ENCODE results near the gene ANXA11.
A peak's percentile ranks its signal among the peaks of the same experiment; 100 is the strongest.
"Not testable (repeated sequence)": the region's sequence is repeated elsewhere in the genome, so short reads cannot be mapped to it uniquely, and the experiment has no call there.

The ANXA11 gene

DNA sequence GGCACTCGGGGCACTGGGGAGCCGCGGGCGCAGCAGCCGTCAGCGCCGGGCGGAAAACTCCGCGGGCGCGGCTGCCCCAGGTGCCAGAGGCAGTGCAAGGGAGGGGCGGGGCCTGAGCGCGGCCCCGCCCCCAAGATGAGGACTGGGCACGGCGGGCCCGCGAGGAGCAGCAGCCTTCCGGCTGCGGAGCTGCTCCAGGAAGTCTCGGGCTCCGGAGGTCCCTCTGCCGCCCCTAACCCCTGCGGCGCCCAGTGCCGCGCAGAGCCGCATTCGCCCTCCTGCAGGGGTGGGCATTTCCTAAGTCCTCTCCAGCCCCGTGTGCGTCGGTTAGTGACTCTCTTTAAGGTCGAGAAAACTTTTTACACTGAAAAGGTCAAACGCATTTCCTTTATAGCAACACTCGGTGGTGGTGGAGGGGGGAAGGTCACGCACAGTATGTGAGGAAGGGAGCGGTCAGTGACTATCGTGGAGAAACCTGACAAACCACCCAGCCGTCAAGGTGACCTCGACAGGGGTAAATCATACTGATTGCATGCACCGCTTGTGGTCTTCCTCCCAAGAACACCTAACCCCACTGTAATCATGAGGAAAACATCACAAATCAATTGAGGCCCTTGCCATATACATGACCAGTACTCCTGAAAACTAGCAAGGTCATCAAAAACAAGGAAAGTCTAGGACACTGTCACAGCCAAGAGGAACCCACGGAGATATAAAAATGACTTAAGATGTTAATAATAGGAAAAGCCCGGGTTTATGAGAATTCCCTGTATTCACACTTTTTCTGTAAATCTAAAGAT lies at the start of gene ANXA11:
Gene ANXA11 (minus strand): TSS at position 61 of the 800 bp plus-strand sequence. CDS start 32,676 bp downstream, outside the sequence.
- DNase-seq = peak; percentile 86

- not testable (repeated sequence) for DNase-seq
These were observed 49.4 kb upstream of the ANXA11 start for GRCh38 chr10:80254726-80255125.

DNA sequence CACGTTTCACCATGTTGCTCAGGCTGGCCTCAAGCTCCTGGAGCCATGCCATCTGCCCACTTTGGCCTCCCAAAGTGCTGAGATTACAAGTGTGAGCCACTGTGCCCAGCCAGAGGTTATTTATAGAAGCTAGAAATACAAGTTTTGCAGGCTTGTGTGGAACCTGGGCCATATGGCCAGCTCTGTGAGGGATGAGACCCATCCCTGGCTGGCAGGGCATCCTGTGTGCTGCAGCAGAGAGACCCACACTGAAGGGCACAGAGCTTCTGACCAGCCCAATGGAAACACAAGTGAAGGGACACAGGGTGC lies 48.6 kb upstream of the ANXA11 start:
- DNase-seq = not testable (repeated sequence)

- no peak for DNase-seq
These were observed 48.1 kb upstream of the ANXA11 start for GRCh38 chr10:80253266-80253962.

- no peak for DNase-seq
These were observed 47.1 kb upstream of the ANXA11 start for GRCh38 chr10:80252296-80252887.

- not testable (repeated sequence) for DNase-seq
These were observed 46.5 kb upstream of the ANXA11 start for GRCh38 chr10:80251703-80252280.

DNA sequence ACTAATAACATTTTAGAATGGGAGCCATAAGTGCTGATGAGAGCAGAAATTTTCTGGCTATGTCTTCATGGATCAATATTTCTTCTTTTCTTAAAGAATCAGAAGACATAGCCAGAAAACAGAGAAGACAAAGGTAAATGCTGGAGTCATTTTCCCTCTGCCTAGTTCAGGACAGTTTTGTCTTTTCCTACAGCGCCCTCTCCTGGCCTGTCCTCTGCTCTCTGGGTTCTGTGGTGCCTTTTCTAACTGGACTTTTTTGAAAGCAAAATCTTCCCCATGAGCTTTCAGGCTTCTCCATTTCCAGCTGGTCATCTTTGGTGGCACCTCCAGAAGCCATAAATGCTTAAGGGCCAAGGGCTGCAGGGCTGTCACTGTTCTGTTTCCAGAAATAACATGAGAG lies 45.1 kb upstream of the ANXA11 start:
- DNase-seq = not testable (repeated sequence)

DNA sequence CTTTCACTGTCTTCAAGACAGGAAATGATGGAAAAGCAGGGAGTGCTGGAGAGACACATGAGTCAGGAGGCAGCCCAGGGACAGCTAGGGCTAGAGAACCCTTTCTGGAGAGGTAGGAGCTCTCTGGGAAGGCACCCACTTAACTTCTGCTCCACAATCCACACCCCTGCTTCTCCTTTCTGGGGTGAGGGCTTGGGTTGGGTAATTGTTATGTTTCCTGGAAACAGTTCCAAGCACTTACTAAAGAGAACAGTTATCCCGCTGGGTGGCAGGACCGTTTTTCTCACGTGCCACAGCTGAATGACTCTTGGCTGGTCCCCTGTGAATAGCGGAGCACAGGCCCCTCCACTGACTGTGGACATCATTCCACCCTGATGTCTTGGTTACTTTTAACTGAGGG lies 44.6 kb upstream of the ANXA11 start:
- not testable (repeated sequence) for DNase-seq

DNA sequence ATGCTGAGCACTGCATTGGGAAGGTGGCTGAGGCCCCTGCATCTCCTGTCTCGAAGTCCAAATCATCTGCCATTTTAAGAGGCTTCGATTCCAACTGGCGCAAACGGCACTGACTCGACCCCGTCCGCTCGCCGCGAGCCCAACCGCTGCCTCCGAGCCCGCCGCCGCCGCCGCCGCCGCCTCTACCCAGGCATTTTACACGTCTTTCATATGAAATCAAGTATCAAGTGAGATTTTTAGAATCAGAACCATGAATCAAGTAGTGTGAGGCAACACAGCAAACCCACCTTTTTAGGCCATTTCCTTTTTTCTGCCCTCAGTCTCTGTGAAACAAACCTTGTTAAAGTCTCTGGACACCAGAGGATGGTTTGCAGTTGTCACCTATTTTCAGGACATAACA lies 42.3 kb upstream of the ANXA11 start:
- not testable (repeated sequence) for DNase-seq

DNA sequence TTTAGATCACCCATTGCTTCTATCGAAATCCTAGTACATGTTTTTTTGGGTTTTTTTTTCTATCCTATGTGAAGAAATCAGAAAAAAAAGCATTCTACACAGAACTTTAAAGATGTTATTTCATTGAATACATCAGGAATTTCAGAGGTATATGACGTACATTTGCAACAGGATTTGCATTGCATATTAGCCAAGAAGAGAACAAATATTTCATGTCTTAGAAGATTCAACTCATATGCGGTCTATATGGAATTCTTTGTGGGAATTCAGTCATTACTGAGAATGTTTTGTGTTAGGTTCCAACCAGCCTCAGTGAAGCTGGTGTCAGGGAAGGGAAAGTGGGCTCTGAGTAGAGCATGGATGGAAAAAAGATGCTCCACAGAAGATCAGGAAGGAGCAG lies 39.0 kb upstream of the ANXA11 start:
- DNase-seq = not testable (repeated sequence)

- DNase-seq = not testable (repeated sequence)
These were observed 37.0 kb upstream of the ANXA11 start for GRCh38 chr10:80242341-80242740.

DNA sequence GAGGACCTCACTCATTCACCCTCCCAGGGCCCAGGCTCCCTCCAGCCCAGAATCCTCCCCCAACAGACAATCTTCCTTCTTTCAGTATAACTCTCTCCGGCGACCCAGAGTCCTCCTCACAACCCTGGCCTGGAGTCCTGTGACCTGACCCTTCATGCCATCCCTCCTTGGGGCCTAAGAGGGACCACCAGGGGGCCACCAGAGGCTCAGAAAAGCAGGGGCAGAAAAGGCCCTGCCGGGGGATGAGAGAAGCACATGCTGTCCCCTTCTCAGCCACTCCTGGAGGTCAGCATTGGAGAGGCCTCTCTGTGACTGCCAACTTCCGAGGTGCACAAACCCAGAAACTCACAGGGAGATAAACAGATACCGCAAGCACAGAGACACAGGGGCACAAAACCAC lies 31.1 kb upstream of the ANXA11 start:
- not testable (repeated sequence) for DNase-seq

DNA sequence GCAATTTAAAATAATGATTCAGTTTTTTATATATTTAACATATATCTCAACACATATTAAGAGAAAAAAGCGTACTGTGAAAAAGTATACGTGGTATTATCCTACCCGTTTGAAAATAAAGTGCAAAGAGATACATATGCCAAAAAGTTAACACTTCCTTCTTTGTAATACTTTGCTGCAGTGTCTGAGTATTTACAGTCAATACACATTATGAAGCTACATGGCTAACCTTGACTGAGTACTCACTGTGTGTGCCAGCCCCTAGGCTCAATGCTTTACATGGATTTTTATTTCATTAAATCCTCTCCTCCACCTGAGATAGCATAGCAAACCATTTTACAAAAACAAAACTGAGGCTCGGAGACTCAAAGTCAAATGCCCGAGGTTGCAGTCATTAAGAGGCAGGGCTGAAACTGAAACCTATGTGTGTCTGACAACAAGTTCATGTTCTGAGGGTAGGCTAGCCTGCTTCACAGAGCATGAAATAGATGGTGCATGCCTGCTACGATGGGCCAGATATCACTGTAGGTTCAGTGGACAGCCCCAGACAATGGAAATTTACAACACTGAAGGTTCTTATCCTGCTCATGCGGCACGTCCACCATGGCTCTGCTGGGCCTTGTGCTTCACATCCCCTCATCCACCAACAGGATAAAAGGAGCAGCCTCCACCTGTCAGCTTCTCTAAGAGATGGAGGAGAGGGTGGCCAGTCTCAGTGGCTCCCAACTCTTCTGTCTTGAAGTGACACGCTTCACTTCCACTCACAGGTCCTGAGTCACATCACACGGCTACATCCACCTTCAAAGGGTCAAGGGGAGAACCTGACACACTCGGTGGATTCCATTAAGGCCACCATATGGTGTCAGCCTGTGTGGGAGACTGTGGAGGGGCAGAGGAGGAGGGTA lies 29.2 kb upstream of the ANXA11 start:
- not testable (repeated sequence) for DNase-seq

DNA sequence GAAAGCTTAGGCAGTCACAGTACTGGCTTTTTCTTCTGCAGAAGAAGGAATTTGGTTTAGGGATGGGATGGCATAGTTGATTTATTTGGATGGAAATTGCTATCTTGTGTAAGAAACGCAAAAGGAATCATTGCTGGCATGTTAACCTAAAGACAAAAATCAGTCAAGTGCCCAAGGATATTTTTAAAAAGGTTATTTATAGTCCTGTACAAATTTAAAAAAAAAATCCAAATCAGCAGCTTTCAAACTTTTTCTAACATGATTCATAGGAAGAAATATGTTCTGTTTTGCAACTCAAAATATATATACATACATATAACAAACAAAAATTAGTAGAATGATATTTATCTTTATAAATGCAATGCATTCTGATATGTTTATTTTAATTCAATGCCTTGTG lies 28.5 kb upstream of the ANXA11 start:
- not testable (repeated sequence) for DNase-seq

- not testable (repeated sequence) for DNase-seq
These were observed 21.4 kb upstream of the ANXA11 start for GRCh38 chr10:80226723-80227122.

- not testable (repeated sequence) for DNase-seq
These were observed 17.7 kb upstream of the ANXA11 start for GRCh38 chr10:80223031-80223419.

GRCh38 chr10:80218878-80219277 lies 13.5 kb upstream of the ANXA11 start:
- DNase-seq = not testable (repeated sequence)

DNA sequence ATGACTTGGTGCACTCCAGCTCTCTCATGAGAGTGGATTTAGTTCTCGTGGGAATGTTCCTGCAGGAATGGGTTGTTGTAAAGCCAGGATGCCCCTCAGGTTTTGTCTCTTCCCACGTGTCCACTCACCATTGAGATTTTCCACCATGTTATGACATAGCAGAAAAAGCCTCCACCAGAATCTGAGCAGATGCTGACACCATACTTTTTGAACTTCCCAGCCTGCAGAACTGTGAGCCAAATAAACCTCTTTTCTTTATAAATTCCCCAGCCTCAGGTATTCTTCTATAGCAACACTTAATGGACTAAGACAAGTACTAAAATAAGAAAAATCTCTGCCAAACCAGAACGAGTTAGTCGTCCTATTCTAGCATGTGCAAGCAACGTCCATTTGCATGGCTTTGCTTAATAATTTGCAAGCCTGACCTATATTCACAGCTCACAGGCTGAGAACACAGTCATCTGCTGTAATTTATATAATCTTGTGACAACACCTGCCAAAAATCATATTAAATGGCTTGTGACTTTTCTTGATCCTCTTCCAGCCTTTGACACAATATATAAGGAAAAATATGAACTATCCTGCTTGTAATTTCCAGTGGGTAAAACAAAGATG lies 9.1 kb upstream of the ANXA11 start:
- DNase-seq = not testable (repeated sequence)

DNA sequence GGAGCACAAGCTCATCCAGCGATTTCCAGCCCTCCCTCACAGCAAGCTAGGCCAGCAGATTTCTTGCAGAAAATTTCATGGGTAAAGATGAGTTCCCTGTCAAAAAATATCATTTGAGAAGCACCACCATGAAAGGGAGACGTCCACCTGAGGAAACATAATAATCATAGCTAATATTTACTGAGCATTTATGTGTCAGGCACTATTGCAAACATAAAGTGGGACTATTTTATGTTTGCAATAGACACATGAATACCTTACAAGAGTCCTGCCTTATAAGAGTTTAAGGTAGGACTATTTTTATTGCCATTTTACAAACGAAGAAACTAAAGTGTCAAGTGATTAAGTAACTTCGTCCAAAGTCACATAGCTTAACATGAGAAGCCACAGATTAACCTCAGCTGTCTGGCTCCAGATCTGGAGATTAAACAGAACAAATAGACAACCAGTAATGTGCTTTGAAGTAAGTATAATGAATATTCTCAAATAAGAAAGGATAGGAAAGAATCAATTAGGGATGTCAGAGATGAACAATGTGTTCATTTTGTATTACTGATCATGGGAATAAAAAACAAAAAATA lies 7.3 kb upstream of the ANXA11 start:
- DNase-seq = not testable (repeated sequence)

DNA sequence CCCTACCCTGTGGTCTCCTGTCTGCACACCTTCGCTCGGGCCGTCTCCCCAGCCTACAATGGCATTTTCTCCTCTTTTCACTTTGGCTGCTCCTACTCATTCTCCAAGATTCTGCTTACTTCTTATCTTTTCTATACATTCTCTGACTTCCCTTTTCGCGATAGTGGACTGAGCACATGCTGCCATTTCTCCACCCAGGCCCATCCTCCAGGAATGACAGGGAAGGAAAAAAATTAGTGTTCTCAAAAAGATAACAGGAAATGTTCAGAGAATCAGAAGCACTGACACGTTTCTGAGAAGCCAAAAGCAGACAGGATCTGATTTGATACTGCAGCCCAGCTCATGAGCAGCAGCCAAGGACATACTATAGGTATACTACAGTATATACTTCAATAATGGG lies 6.4 kb upstream of the ANXA11 start:
- no peak for DNase-seq

DNA sequence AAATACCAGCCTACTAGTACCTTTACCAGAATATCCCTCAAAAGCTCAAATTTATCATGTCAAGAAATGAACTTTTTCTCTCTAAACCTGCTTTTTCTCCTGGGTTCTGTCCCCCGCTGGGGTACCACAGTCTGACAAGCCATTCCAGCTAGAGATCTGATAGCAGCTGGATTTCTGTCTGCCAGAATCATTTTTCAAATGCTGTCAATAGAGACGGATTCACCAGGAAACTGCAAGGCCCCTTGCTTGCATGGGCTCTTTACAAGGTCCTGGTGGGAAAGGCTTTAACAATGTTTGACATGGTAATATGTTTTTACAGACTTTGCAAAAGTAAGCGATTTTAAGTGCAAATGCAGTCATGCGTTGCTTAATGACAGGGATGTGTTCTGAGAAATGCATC lies 4.9 kb upstream of the ANXA11 start:
- DNase-seq = no peak

Measured in right hindlimb (tissue), 1 donor.